Endothelial cell of umbilical vein (primary cell): ENCODE measurements around the gene PPA2. TPM values are rescaled to one million over a fixed set of nuclear protein-coding genes. Genes with fewer than 3 reads are reported as not detected.

ENCODE experiments used
- BruUV-seq: library from RNA; stranded (reverse); fragments of 400-500 nt; replicated peaks from 2 replicates; lab custom pipeline; 2021; lab: Mats Ljungman, UMichigan
- CTCF ChIA-PET: fragments of 300-600, 350-600 bp; sonication (Branson Sonifier 250); formaldehyde crosslinking; loops from one replicate; lab custom pipeline; 2021; ENCODE audit warnings: antibody characterized with exemption, inconsistent platforms; lab: Charles Lee
- POLR2A ChIA-PET: fragments of 300-600, 350-600 bp; sonication (Branson Sonifier 250); formaldehyde crosslinking; loops from one replicate; lab custom pipeline; 2021; ENCODE audit warnings: antibody characterized with exemption, inconsistent platforms; lab: Charles Lee
- DNase-seq: peaks from one replicate; pipeline ENCODE4 v3.0.0-alpha.2; 2011; ENCODE audit warnings: low read depth, low spot score
- FAIRE-seq: peaks from 2 replicates; lab custom pipeline; 2011; peaks lifted over from hg19 to GRCh38; lab: Jason Lieb, UNC
- H2AFZ ChIP-seq: 2 replicates; pipeline ENCODE4 v1.6.0; 2012; ENCODE audit warnings: low read depth, low read length, control low read depth, inconsistent platforms
- H3K27ac ChIP-seq: 2 replicates; pipeline ENCODE4 v1.5.1; 2011; ENCODE audit warnings: low read depth, mild to moderate bottlenecking, control low read depth, low read length, moderate library complexity; ENCODE audit not compliant: insufficient read depth
- H3K27me3 ChIP-seq, 2 experiments: 2 replicates each; pipeline versions ENCODE4 v1.6.0 to v1.6.1; 2011; ENCODE audit warnings: low read length in 2 of 2, mixed read lengths in 1 of 2; ENCODE audit not compliant: control insufficient read depth in 2 of 2, insufficient read depth in 2 of 2
- H3K36me3 ChIP-seq, 2 experiments: 2 replicates in 1 of 2; 3 replicates in 1 of 2; pipeline ENCODE4 v1.5.1; 2011; ENCODE audit warnings: low read length in 2 of 2, mild to moderate bottlenecking in 1 of 2, moderate library complexity in 1 of 2; ENCODE audit not compliant: control insufficient read depth in 2 of 2, insufficient read depth in 2 of 2; ENCODE audit errors: extremely low read depth in 1 of 2
- H3K4me1 ChIP-seq: 3 replicates; pipeline ENCODE4 v1.5.1; 2011; ENCODE audit warnings: mild to moderate bottlenecking, low read length; ENCODE audit not compliant: control insufficient read depth, insufficient read depth; ENCODE audit errors: extremely low read depth
- H3K4me2 ChIP-seq: 2 replicates; pipeline ENCODE4 v1.6.1; 2011; ENCODE audit warnings: low read length, control low read depth, mixed read lengths; ENCODE audit not compliant: insufficient read depth
- H3K4me3 ChIP-seq, 3 experiments: fragments of 200-600 bp in 1 of 3; sonication (generic), shearing (Covaris generic) in 1 of 3; replicated peaks in 1 of 3; 2 replicates each; pipeline ENCODE4 v1.5.1; 2011 to 2016; ENCODE audit warnings: control low read depth in 3 of 3, low read length in 3 of 3, mild to moderate bottlenecking in 2 of 3, inconsistent platforms in 1 of 3, low read depth in 1 of 3, moderate library complexity in 1 of 3; ENCODE audit not compliant: insufficient read depth in 1 of 3
- H3K79me2 ChIP-seq: 2 replicates; pipeline ENCODE4 v1.6.0; 2012; ENCODE audit warnings: low read length, inconsistent platforms; ENCODE audit not compliant: control insufficient read depth, insufficient read depth
- H3K9ac ChIP-seq: replicated peaks from 2 replicates; pipeline ENCODE3; 2011; ENCODE audit warnings: low read length, control low read depth; ENCODE audit not compliant: insufficient read depth; ENCODE audit errors: extremely low read depth
- H3K9me1 ChIP-seq: replicated peaks from 3 replicates; pipeline ENCODE4 v1.6.0; 2011; ENCODE audit warnings: mild to moderate bottlenecking, low read length; ENCODE audit not compliant: control insufficient read depth, insufficient read depth; ENCODE audit errors: extremely low read depth
- H3K9me3 ChIP-seq: replicated peaks from 2 replicates; pipeline ENCODE4 v1.5.1; 2012; ENCODE audit warnings: low read length, inconsistent platforms; ENCODE audit not compliant: control insufficient read depth, insufficient read depth
- H4K20me1 ChIP-seq: replicated peaks from 2 replicates; pipeline ENCODE3; 2011; ENCODE audit warnings: mild to moderate bottlenecking, low read length; ENCODE audit not compliant: control insufficient read depth, insufficient read depth; ENCODE audit errors: extremely low read depth
- CTCF ChIP-seq, 2 donors: IDR thresholded peaks; 1 replicate in 1 of 2; 2 replicates in 1 of 2; pipeline ENCODE4 v1.5.1; 2011; ENCODE audit warnings: low read length in 2 of 2, mild to moderate bottlenecking in 2 of 2, moderate library complexity in 2 of 2, control low read depth in 1 of 2, inconsistent platforms in 1 of 2, low read depth in 1 of 2; ENCODE audit not compliant: insufficient read depth in 1 of 2; ENCODE audit errors: extremely low read depth in 1 of 2
- EZH2 ChIP-seq: IDR thresholded peaks from 2 replicates; pipeline ENCODE4 v1.6.1; 2012; ENCODE audit warnings: borderline replicate concordance, low read depth, mild to moderate bottlenecking, moderate library complexity, low read length, inconsistent platforms; ENCODE audit not compliant: severe bottlenecking
- FOS ChIP-seq: IDR thresholded peaks from 2 replicates; pipeline ENCODE4 v1.6.1; 2011; ENCODE audit warnings: mild to moderate bottlenecking, low read length, moderate library complexity, borderline replicate concordance; ENCODE audit not compliant: insufficient read depth
- GATA2 ChIP-seq: IDR thresholded peaks from 2 replicates; pipeline ENCODE4 v1.7.0; 2011; ENCODE audit warnings: low read depth, mild to moderate bottlenecking, moderate library complexity, mixed read lengths, low read length; ENCODE audit not compliant: insufficient read length, insufficient read depth
- JUN ChIP-seq: IDR thresholded peaks from 2 replicates; pipeline ENCODE4 v1.6.1; 2011; ENCODE audit warnings: borderline replicate concordance, low read depth; ENCODE audit not compliant: insufficient read length, insufficient read depth
- MAX ChIP-seq: IDR thresholded peaks from 2 replicates; pipeline ENCODE4 v1.6.1; 2011; ENCODE audit not compliant: insufficient read depth, insufficient read length
- MYC ChIP-seq: IDR thresholded peaks from one replicate; pipeline ENCODE4 v1.6.1; 2011; ENCODE audit warnings: mild to moderate bottlenecking, low read depth, low read length
- POLR2A ChIP-seq: IDR thresholded peaks from 2 replicates; pipeline ENCODE4 v1.6.1; 2012; ENCODE audit warnings: low read depth, mild to moderate bottlenecking, control low read depth, low read length
- POLR2AphosphoS5 ChIP-seq: IDR thresholded peaks from 2 replicates; pipeline ENCODE4 v1.6.1; 2012; ENCODE audit warnings: low read depth, mild to moderate bottlenecking, control low read depth, low read length, moderate library complexity; ENCODE audit not compliant: insufficient read depth
- dilution Hi-C: fragments of 300-500 bp; cut with MboI; formaldehyde crosslinking; loops from one replicate; pipeline ENCODE4 v1.15.0; 2019; ENCODE audit warnings: low sequenced_read_pairs; ENCODE audit not compliant: extremely low pct_ligation_motif_present
- intact Hi-C: fragments of 100-400 bp; cut with micrococcal nuclease; formaldehyde crosslinking; loops from one replicate; pipeline ENCODE4 v1.10.0; 2022
- polyA plus RNA-seq, 4 experiments: library from polyadenylated mRNA; depleted of rRNA in 3 of 4; stranded (reverse) in 3 of 4; unstranded in 1 of 4; fragments of >200 nt; gene quantifications; 2 replicates each; pipeline versions ENCODE4 v1.2.1 to v1.2.3, GENCODE V29; 2011 to 2012; ENCODE audit warnings: missing spikeins in 1 of 4
- total RNA-seq: library from RNA; stranded (reverse); gene quantifications from 2 replicates; pipeline ENCODE4 v1.2.3, GENCODE V29; 2021

PPA2 gene
- total and polyA plus RNA-seq, 2 donors (not counting 3 experiments of a cell fraction or from before 2014, with no cell fraction given) = 30.4 to 58.7 TPM

GRCh38 chr4:105361053-105361452, 112.8 kb downstream of the PPA2 start:
- no peaks in the 10 kb centered on the region for H3K4me1 ChIP-seq
- no peak overlapping the region for H3K9ac ChIP-seq
- intact Hi-C loops = no loop called here
- H3K4me2 ChIP-seq = no peak overlapping the region
- no peaks in the 10 kb centered on the region for H4K20me1 ChIP-seq
- H3K27ac ChIP-seq = no peak overlapping the region
- H3K27me3 ChIP-seq = no peaks in the 10 kb centered on the region
- BruUV-seq = no TSS peak
- dilution Hi-C loops = no loop called here
- DNase-seq (no peak), FAIRE-seq (no peak)
- TF ChIP-seq POLR2AphosphoS5 = no peak
- no peaks in the 10 kb centered on the region for H3K9me3 ChIP-seq
- no peaks in the 10 kb centered on the region for H3K36me3 ChIP-seq
- H2AFZ ChIP-seq = no peak overlapping the region
- H3K79me2 ChIP-seq = no peaks in the 10 kb centered on the region
- no peaks in the 10 kb centered on the region for H3K9me1 ChIP-seq
- H3K4me3 ChIP-seq = no peak overlapping the region
- ChIA-PET CTCF (interaction anchor here (0.8 kb wide), 1 partner anchor 11 kb away, joined by 3 read pairs; no protein-coding TSS in a partner anchor), POLR2A (no interaction called here)

GRCh38 chr4:105357258-105357980, 116.4 kb downstream of the PPA2 start:
- Histone ChIP-seq H3K4me3 (no peak overlapping the region), H3K4me2 (no peak overlapping the region), H3K27ac (no peak overlapping the region), H4K20me1 (no peaks in the 10 kb centered on the region), H3K9me3 (no peaks in the 10 kb centered on the region), H3K79me2 (no peaks in the 10 kb centered on the region), H3K4me1 (no peaks in the 10 kb centered on the region), H3K27me3 (no peaks in the 10 kb centered on the region), H3K36me3 (no peaks in the 10 kb centered on the region), H3K9ac (no peak overlapping the region), H3K9me1 (no peaks in the 10 kb centered on the region), H2AFZ (no peak overlapping the region)
- dilution Hi-C loops = no loop called here
- DNase-seq (no peak), FAIRE-seq (no peak)
- intact Hi-C loops = no loop called here
- POLR2A ChIA-PET = no interaction called here
- TF ChIP-seq POLR2AphosphoS5 (no peak), JUN (no peak), EZH2 (no peak), POLR2A (no peak), MYC (no peak), CTCF (IDR thresholded peaks at IDR 0.05; ENCODE audit: extremely low read depth in 1 of 2, insufficient read depth in 1 of 2, low read depth in 1 of 2, low read length in 2 of 2) (no peak), MAX (no peak), FOS (no peak), GATA2 (no peak)
- BruUV-seq = no TSS peak
- CTCF ChIA-PET = no interaction called here
